ENCODE results near the gene SKIDA1.

SKIDA1 gene

DNA sequence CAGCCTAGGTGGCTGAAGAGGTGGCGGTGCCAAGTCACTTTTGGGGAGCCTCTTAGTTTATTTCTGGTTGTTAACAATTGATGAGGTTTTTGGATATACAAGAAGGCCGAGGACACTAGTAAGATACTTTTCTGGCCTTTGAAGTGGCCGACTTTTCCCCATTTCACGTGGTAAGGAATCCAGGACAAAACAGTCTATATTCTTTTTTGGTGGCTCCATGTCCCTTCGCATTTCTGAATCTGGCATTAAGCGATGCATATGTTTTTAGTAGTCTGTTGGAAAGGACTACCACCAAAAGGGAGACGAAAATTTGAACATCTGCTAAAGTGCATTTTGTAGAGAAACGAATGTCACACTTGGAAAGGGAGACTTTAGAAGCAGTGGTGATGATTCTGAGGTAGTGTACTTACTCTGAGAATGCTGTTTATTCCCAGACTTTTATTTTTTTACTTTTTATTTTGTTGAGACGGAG lies 10.0 kb upstream of the SKIDA1 start:
- H3K79me2 ChIP-seq (ENCODE audit: insufficient read depth, low read length) = peaks cover 11% of the 10 kb centered on the region
- no peak overlapping the region for H2AFZ ChIP-seq (ENCODE audit: low read length)
- no peaks in the 10 kb centered on the region for H4K20me1 ChIP-seq (ENCODE audit: insufficient read depth, low read length)
- peak overlapping the region; percentile 74 for H3K4me3 ChIP-seq (ENCODE audit: low read depth, low read length, poor library complexity, severe bottlenecking)
- no peaks in the 10 kb centered on the region for H3K27me3 ChIP-seq (ENCODE audit: insufficient read depth, low read length)
- TF ChIP-seq EZH2 (IDR thresholded peaks at IDR 0.05; ENCODE audit: borderline replicate concordance, low read length) = no peak
- H3K27ac ChIP-seq (ENCODE audit: low read depth, low read length, poor library complexity, severe bottlenecking) = peak overlapping the region; percentile 26
- peaks cover 39% of the 10 kb centered on the region for H3K36me3 ChIP-seq (ENCODE audit: insufficient read depth, low read length)
- H3K4me1 ChIP-seq (ENCODE audit: insufficient read depth, low read length, severe bottlenecking) = peaks cover 20% of the 10 kb centered on the region
- peak overlapping the region; percentile 84 for H3K4me2 ChIP-seq (ENCODE audit: low read length)
- H3K9me3 ChIP-seq (ENCODE audit: low read length) = no peaks in the 10 kb centered on the region
- H3K9ac ChIP-seq (ENCODE audit: low read length) = peak overlapping the region; percentile 61
- no peaks in the 10 kb centered on the region for H3K9me2 ChIP-seq (ENCODE audit: low read depth, low read length)
- no peaks in the 10 kb centered on the region for H3F3A ChIP-seq (ENCODE audit: insufficient read depth, low read length)

DNA sequence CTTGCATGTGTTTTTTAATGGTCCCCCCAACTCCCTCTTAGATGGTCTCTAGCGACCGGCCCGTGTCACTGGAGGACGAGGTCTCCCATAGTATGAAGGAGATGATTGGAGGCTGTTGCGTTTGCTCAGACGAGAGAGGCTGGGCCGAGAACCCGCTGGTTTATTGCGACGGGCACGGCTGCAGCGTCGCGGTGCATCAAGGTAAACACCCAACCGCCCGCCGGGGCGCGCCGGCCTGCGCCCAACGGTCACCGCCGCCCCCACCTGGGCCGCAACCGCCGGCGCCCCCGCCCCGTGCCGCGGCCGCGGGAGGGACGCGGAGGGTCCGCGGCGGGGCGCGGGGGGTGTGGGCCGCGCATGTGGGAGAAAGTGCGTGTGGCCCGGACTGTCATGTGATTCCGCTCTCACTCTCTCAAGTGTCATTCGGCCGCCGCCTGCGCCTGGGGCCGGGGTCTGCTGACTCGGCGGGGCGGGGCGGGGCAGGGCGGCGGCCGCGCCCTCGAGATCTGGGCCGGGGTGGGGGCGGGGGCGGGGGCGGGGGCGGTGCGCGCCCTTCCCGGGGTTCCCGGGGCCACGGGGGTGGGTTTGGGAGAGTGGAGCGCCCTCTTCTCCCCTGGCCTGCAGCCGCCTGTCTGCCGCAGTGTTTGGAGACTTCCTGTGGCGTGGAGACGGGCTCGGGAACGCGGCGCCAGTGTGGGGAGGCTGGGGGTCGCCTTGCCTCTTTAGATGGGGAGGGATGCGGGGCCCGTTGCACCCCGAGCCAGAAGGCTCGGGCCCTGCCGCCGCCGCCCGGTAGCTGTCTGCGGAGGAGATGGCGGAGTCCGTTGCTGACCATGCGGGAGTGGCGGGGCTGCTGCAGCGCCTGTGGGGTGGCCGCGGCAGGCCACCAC lies 9.4 kb upstream of the SKIDA1 start:
- Histone ChIP-seq H3K27ac (ENCODE audit: low read depth, low read length, poor library complexity, severe bottlenecking) (peak overlapping the region; percentile 50), H4K20me1 (ENCODE audit: insufficient read depth, low read length) (no peaks in the 10 kb centered on the region)

DNA sequence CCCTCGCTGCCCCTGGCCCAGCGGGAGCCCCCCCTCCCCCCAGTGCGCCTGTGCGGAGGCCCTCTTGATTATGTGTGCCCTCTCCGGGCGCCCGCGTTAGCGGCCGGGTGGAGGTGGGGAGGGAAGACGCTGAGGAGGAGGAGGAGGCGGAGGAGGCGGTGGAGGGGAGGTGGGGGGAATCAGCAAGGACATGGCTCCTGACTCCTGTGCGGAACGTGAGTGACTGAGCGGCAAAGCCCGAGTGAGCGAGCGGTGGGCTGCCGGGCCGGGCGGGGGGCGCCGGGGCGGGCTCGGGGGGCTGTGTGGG lies 8.8 kb upstream of the SKIDA1 start:
- H3K4me1 ChIP-seq (ENCODE audit: insufficient read depth, low read length, severe bottlenecking) = peaks cover 20% of the 10 kb centered on the region
- peaks cover 27% of the 10 kb centered on the region for H3K36me3 ChIP-seq (ENCODE audit: insufficient read depth, low read length)
- TF ChIP-seq EZH2 (IDR thresholded peaks at IDR 0.05; ENCODE audit: borderline replicate concordance, low read length) = no peak
- TF ChIP-seq, protein P1, sequence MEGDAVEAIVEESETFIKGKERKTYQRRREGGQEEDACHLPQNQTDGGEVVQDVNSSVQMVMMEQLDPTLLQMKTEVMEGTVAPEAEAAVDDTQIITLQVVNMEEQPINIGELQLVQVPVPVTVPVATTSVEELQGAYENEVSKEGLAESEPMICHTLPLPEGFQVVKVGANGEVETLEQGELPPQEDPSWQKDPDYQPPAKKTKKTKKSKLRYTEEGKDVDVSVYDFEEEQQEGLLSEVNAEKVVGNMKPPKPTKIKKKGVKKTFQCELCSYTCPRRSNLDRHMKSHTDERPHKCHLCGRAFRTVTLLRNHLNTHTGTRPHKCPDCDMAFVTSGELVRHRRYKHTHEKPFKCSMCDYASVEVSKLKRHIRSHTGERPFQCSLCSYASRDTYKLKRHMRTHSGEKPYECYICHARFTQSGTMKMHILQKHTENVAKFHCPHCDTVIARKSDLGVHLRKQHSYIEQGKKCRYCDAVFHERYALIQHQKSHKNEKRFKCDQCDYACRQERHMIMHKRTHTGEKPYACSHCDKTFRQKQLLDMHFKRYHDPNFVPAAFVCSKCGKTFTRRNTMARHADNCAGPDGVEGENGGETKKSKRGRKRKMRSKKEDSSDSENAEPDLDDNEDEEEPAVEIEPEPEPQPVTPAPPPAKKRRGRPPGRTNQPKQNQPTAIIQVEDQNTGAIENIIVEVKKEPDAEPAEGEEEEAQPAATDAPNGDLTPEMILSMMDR (IDR thresholded peaks at IDR 0.05; ENCODE audit: low read length) = no peak
- H4K20me1 ChIP-seq (ENCODE audit: insufficient read depth, low read length) = no peaks in the 10 kb centered on the region
- H3K9me2 ChIP-seq (ENCODE audit: low read depth, low read length) = no peaks in the 10 kb centered on the region
- H3K9ac ChIP-seq (ENCODE audit: low read length) = peak overlapping the region; percentile 76
- no peaks in the 10 kb centered on the region for H3K27me3 ChIP-seq (ENCODE audit: insufficient read depth, low read length)
- H2AFZ ChIP-seq (ENCODE audit: low read length) = no peak overlapping the region
- 0 out of 2 replicates have a peak, but pooled peaks cover 2% of the 10 kb centered on the region for H3F3A ChIP-seq (ENCODE audit: insufficient read depth, low read length)
- H3K79me2 ChIP-seq (ENCODE audit: insufficient read depth, low read length) = peaks cover 11% of the 10 kb centered on the region
- no peaks in the 10 kb centered on the region for H3K9me3 ChIP-seq (ENCODE audit: low read length)
- H3K27ac ChIP-seq (ENCODE audit: low read depth, low read length, poor library complexity, severe bottlenecking) = peak overlapping the region; percentile 50
- H3K4me3 ChIP-seq (ENCODE audit: low read depth, low read length, poor library complexity, severe bottlenecking) = peak overlapping the region; percentile 74
- peak overlapping the region; percentile 61; the same call in 1 of the 2 replicates for H3K4me2 ChIP-seq (ENCODE audit: low read length)

More for the DNA sequence above, 9.4 kb upstream of the SKIDA1 start:
- Histone ChIP-seq H3K27me3 (ENCODE audit: insufficient read depth, low read length) (no peaks in the 10 kb centered on the region), H3K9me3 (ENCODE audit: low read length) (no peaks in the 10 kb centered on the region), H3K4me3 (ENCODE audit: low read depth, low read length, poor library complexity, severe bottlenecking) (peak overlapping the region; percentile 74), H3K4me1 (ENCODE audit: insufficient read depth, low read length, severe bottlenecking) (peaks cover 20% of the 10 kb centered on the region), H3K9me2 (ENCODE audit: low read depth, low read length) (no peaks in the 10 kb centered on the region), H3K36me3 (ENCODE audit: insufficient read depth, low read length) (peaks cover 33% of the 10 kb centered on the region), H3F3A (ENCODE audit: insufficient read depth, low read length) (no peaks in the 10 kb centered on the region), H3K4me2 (ENCODE audit: low read length) (peak overlapping the region; percentile 84), H2AFZ (ENCODE audit: low read length) (no peak overlapping the region), H3K9ac (ENCODE audit: low read length) (peak overlapping the region; percentile 76), H3K79me2 (ENCODE audit: insufficient read depth, low read length) (peaks cover 11% of the 10 kb centered on the region)
- TF ChIP-seq, protein P1 (IDR thresholded peaks at IDR 0.05; ENCODE audit: low read length) = no peak
- TF ChIP-seq EZH2 (IDR thresholded peaks at IDR 0.05; ENCODE audit: borderline replicate concordance, low read length) = no peak
